DMS53 (cell line): ENCODE data around the gene AATF.

Experiments used
- DNase-seq: peaks from one replicate; lab custom pipeline; 2025; lab: John Stamatoyannopoulos, UW

Gene AATF

DNA sequence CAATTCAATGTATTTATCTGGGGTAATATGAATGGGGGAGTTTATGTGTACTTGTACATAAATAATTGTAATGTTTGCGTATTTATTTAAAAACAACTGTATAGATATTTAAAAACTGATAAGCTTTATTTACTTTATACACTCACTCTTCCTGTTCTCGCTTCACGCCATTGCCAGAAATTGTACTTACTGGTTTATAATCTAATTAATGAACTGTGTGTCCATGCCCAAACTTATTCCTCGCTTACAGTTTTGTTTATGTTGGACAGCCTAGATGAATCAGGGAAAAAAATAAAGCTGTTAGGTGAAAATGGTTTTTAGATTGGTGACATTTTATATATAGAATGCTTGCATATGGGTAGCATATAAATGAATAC is 30.8 kb downstream of the AATF start:
- DNase-seq, result peak; percentile 4

DNA sequence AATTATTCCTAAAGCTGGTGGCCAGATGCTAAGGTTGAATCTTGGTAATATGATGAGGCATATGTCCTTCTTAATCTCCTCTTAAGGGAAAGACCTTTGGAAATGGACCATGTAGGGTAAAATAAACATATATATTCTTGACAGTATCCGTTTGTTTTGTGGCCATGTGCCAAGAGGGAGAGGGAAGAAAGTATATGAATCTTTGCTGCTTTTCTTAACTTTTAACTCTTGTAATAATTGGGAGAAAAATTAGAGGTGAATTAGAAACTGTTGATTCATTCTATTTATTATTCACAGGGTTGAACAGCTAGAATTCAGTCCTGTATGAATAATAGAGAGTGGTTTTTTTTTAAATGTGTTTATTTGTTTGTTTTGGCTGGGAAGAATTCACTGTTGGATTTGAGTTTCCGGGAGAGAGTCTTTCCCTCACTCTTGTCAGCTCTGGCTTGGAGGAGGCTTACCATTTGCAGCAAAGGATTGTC is 31.6 kb downstream of the AATF start:
- peak; percentile 60 for DNase-seq

DNA sequence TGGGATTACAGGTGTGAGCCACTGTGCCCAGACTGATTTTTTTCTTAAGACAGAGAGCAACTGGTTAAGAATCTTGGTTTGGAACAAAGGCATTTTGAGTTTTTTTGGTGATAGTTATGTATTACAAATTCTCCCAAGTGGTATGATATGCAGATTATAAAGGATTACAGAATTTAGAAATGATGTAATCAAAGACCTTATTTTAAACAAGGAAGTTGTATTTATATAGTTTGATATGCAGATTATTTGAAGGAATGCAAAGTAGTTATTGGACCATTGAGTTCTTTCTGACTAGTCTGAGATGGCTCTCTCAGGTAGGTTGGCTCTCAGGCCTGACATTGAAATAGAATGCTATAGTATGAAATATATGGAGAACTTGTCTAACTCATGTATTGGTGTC is 34.9 kb downstream of the AATF start:
- DNase-seq, result no peak

DNA sequence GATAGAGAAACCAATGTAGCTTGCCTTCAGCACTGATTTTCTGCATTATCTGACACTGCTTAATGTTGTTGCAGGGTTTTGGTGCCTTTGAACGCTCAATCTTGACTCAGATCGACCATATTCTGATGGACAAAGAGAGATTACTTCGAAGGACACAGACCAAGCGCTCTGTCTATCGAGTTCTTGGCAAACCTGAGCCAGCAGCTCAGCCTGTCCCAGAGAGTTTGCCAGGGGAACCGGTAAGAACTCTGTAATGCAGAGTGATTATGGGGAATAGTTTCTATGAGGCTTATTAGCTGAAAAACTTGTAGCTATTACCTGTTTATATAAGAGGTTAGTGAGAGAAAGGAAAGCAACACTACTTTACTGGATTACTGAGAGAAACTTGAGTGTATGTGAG is 40.4 kb downstream of the AATF start:
- DNase-seq, result no peak

DNA sequence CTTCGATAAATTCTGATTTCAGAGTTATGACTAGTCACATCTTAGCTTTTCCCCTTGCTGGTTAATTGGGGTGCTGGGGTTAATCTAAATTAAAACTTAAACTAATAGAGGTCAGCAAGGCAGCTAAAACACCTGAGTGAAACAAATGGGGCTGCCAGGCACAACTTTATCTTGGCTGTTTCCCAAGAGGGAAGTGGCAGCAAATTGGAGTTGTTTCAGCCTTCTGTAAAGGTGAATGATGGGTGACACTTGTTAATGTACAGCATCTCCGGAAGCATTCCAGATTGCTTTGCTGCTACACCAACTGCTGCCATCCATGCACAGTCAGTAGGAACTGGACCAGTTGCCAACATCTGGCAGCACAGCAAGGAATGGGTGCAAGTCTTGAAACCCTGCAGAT is 43.9 kb downstream of the AATF start:
- no peak for DNase-seq

DNA sequence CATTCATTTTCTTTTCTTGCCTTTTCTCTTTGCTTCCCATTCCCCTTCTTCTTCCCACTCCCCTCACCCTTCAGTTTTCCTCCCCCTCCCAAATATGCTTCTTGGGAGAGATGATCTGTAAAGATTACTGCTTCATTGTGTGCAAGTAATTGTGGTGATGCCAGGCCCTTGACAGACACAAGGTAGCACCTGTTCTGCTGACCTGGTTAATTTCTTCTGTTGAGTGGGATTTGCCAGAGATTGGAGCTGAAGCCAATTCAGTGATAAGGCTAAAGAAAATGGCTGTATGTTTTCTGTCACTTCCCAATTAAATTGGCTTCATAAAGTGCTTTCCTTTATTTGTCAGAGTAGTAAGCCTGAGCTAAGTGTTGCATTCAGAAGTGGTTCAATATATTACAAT is 44.5 kb downstream of the AATF start:
- no peak for DNase-seq

DNA sequence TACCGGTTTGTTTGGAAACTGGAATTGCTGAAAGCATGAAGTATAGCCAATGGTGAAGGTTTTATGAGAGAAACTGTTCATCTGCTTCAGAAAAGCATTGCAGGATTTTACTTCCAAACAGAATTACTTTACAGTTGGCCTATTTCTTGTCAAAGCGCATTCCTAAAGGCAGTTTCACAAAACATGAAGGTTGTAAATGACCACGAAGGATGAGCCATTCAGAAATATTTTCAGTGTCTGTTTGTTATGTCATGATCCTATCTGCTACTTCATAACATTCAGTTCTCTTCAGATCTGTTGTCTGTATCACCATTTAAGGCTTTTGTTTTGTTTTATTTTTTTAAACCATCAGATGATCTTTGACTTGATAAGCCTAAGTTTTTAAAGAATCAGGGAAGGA is 45.7 kb downstream of the AATF start:
- DNase-seq, result no peak

DNA sequence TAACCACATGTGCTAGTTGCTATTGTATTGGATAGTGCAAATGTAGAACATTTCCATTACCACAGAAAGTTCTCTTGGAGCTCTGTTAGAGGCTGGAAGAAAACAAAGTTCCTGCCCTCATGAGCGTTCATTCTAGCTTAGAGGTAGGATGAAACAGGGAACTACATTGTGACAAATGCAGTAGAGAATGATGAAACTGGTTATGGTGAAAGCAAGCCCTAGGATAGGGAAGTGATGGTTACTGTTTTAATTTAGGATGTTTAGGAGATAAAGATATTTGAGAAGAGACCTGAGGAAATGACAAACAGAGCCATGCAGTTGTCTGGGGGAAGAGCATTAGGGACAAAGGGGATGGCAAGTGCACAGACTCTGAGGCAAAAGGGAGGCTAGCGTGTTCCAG is 50.7 kb downstream of the AATF start:
- no peak for DNase-seq

DNA sequence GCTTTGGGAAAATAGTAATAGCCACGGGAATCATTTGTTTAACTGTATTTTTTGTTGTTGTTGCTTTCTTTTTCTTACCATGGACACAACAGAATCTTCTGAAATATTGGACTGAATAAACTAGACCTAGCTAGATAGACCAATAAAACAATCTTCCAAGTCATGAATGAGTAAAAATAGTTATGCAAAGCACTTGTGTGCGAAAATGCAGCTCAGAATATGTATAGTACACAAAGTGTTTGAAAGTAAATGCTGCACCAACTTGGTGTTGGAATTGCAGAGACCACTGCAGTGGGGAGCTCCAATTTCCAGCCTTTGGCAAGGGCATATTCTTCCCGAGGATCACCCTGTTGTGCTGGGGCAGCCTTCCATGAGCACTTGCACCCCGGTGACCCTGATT is 68.0 kb downstream of the AATF start:
- no peak for DNase-seq

DNA sequence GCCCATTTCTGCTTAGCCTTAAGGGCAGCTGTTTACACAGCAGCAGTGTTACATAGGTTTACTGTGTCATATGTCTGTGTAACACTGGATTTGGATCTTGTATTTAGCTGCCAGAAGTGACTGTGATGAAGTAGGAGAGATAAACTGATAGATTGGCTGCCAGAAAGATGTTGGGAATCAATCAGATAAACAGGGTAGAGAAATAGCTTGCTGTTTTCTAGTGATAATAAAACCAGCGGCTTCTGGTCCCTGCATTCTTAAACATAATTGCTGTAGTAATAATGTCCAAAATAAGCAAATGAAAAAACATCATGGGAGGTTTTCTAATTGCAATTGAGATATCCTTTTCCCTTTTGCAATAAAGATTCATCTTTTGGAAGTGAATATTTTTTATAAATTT is 68.7 kb downstream of the AATF start:
- DNase-seq, result no peak

DNA sequence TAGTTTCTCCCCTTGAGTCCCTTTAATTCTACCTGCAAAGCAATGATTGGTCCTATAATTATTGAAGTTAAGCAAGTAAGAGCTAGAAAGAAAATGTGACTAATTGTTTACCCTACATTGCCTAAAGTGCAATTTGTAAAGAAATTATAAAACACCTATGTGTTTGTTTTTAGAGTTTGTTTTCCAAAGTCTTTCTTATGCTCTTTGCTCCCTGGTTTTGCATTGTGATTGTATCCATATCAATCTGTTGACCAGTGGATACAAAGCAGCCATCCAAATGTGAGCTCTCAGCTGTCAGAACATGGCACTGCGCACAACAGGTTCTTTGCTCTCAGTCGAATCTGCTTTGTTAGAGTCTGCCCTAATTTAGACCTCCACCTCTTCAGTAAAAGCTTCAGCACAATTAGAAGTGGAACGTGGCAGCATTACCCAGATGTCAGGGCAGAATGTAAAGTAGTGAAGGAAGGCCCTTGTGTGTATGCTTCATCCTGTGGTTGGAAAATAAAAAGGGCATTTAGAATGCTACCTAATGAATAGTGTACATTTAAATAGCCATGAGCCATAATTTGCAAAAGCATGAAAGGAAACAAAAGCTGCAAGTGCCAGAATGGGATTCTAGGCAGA is 70.5 kb downstream of the AATF start:
- DNase-seq, result no peak

DNA sequence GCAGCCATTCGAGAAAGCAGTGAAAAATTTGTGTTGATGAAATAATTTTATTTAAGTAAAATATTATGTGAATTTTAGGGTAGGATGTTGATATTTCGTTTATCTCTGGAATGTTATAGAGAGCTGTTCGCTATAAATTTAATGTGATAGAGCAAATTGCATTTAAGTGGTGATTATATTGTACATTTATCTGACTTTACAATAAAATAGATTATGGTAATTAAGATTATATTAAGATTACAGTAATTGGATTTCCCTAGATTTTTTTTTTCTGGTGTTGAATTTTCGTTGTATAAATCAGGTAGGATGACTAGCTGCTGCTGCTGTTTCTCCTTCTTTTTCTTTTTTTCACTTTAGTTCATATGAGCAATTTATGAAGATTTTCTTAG is 71.0 kb downstream of the AATF start:
- DNase-seq, result no peak

DNA sequence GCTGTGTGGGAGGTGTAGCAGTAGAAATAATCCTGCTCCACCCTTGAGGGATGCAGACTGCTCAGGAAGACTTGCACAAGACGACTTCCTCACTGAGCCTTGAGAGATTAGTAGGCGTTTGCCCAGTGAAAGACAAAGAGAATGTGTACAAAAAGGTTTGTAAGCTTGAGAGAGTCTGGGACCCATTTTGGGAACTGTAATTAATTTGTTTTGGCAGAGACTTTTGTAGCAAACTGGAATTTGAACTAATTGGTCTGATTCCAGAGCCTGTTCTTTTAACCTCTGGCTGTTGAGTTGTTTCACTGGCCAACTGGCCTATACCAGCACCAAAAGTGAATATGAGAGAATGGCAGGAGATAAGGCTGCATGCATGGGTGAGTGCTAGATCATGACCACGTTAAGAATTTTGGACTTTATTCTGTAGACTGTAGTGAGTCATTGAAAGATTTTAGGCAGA is 75.5 kb downstream of the AATF start:
- no peak for DNase-seq

DNA sequence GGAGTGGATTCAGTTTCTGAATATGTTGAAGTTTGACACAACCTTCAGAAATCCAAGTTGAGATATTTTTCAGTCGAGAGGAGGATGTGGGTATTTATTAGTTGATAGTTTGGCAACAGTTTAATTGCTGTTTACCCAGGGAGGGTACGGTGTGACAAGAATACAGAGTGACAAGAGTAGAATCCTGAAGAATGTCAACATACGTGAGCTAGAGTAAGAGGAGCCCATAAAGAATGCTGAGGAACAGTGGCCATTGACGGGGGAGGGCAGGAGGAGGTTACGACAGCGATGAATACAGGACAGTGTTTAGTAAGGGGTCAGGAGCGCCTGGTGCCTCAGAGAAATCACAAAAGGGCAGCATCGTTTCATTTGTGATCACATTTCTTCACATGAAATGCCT is 76.5 kb downstream of the AATF start:
- no peak for DNase-seq

DNA sequence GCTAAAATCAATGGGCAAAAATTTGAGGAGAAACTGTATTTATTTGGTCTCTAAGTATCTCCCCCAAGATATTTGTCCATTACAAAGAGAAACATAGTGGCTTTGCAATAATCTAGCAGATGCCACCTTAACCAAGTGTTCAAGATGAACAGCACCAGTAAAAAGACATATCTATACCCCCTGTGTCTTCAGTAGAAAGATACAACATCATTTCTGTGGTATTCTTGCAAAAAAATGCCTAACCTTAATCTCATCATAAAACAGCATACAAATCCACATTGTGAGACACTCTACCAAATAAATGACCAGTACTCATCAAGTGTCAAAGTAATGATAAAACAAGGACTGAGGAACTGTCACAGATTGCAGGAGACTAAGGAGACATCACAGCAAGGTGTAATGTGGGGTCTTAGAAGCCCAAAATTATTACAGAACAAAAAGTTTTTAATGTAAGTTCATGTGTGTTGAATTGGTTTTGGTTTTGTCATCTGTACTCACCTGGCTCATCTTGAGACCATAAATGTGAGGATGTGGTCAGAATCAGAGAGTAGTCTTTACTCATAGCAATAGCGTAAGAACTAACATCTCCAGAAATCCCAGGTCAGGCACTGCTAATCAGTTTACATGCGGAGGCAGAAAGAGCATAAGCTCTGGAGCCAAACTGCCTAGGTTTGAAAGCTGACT is 77.2 kb downstream of the AATF start:
- DNase-seq, result no peak

DNA sequence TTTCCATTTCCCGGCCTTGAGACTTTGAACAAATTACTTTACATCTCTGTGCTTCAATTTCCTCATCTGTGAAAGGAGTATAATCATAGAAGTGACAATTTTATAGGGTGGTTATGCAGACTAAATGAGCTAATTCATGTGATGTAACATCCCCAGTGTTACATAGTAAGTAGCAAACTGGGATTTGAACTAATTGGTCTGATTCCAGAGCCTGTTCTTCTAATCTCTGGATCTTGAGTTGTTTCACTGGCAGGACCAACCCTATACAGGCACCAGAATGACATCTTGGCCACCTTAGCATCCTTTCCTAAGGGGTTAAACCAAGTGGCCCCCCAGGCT is 77.7 kb downstream of the AATF start:
- no peak for DNase-seq

DNA sequence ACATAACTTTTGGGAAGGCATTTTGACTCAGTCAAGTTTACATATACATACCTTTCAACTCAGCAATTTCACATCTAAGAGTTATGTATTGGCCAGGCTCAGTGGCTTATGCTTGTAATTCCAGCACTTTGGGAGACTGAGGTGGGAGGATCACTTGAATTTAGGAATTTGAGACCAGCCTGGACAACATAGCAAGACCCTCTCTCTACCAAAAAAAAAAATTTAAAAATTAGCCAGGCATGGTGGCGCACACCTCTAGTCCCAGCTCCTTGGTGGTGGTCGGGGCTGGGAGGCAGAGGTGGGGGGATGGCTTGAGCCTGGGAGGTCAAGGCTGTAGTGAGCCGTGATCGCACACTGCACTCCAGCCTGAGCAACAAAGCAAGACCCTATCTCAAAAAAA is 79.3 kb downstream of the AATF start:
- no peak for DNase-seq

DNA sequence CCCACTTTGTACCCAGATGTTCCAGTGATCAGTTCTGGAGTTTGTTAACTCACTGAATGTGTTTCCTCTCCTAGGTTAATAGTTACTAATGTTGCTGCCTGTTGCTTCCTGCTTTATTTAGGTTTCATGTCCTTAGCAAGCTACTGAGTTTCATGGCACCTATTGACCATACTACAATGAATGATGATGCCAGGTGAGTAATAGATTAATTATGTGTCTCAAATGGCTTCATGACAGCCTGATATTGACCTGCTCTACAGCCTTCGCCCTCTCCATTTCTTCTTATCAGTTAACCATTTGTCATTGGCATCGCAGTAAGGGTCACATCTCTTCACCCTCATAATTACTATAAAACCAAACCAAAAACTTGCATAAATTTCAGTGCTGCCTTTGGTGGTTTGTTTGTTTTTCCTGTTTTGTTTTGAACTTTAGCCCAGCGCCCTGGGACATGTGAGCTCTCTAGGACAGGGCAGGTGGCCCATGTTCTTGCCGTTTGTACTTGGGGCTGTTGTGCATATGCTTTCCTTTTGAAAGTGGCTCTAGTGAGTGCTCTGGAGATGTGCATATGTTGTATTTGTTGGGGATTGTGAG is 82.8 kb downstream of the AATF start:
- no peak for DNase-seq

DNA sequence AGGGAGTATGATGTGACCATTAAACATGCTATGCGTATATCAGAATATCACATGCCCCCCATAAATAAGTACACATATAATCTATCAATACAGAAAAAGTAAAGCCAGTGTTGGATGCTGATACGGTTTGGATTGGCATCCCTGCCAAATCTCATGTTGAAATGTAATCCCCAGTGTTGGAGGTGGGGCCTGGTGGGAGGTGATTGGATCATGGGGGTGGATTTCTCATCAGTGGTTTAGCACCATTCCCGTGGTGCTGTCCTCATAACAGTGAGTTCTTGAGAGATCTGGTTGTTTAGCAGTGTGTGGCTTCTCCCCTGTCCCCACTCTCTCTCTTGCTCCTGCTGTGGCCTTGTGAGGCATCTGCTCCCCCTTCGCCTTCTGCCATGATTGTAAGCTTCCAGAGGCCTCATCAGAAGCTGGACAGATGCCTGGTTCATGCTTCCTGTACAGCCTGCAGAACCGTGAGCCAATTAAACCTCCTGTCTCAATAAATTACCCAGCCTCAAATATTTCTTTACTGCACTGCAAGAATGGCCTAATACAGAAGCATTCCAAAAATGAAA is 88.9 kb downstream of the AATF start:
- DNase-seq, result no peak

DNA sequence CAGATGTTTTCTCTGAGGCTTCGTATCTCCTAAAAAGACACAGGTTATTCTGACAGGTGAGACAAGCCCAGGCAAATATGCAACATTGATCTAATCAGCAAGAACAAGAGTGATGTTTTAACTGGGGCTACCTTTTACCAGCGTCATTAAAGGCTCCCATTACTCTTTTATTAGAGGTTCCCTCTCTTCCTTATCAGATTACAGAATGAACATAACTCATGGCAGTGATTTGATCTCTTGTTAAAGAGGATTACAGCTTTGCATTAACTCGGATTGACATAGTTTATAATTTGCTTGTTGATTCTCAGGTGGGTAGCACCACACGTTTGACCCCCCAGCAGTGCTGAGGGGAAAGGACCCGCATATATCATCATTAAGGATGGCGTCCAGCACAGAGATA is 90.5 kb downstream of the AATF start:
- DNase-seq, result no peak

DNA sequence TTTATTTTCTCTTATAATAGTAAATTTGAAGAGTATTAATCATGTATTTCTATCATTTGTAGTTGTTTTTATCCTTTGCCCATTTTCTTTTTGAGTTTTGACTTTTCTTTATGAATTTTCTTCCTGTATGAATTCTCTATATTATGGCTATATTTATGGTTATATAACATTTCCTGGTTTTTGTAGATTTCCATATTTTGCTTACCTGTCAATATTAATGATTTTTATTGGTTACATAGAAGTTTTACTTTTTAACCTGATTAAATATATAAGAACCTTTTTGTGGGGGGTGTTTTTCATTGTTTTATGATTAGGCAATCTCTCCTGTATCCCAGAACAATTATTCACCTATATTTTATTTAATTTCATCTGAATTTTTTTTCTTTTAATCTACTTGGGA is 93.2 kb downstream of the AATF start:
- no peak for DNase-seq

DNA sequence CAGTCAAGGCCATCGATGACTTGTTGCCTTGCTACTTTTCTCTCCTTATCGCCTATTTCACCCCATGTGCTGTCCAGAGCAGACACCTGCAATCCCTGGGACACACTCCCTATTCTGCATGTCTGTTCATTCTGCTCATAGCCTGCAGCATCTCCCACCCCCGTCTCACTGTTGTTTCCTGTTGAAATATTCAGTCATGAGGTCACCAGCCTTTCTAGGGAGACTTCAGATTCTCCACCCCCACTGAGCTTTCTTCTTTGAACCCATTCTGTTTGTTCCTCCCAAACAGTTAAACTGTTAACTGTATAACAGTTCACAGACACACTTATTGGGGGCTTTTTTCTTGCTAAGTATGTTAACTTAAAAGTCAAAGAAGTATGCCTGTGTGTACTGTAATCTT is 94.4 kb downstream of the AATF start:
- no peak for DNase-seq

DNA sequence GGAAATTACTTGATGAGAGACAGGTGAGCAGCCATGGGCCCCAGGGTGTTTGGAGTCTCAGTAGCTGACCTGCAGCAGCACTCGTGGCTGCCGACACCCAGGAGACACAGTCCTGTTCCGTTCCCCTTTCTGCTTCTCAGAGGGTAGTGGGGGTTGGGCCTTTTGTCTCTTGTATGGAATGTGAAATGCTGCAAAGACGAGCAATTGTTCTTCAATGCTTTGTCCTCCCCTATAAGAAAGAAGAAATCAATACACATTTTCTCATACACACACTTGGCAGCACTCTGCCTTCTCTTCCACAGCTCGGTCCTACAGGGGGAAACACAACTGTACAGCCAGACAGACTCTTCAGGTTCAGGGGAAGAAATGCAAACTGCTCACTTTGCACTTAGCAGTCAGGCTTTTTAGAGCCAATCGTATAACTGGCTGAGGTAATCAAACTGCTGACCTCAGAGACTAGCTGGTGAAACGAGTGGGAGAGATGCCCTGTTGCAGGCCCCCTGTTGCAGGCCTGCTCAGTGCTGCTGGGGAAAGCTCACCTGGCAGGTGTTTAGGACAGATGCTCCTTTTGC is 96.7 kb downstream of the AATF start:
- no peak for DNase-seq
